H1 (cell line): ENCODE data around the gene FSCB. TPM values are rescaled to one million over a fixed set of nuclear protein-coding genes. Genes with fewer than 3 reads are reported as not detected.

Experiments used
- GABPA ChIP-seq: IDR thresholded peaks from 2 replicates; pipeline ENCODE4 v1.6.1; 2011; ENCODE audit warnings: mild to moderate bottlenecking, low read length, moderate library complexity, borderline replicate concordance; ENCODE audit not compliant: insufficient read depth
- HDAC6 ChIP-seq: IDR thresholded peaks from one replicate; pipeline ENCODE4 v1.7.1; 2012; ENCODE audit warnings: low read depth, mild to moderate bottlenecking, inconsistent platforms, low read length, moderate library complexity
- PHF8 ChIP-seq: fragments of 200-600 bp; sonication (generic); conservative IDR thresholded peaks from 2 replicates; pipeline ENCODE4 v1.7.1; 2012; ENCODE audit warnings: low read depth, mild to moderate bottlenecking, inconsistent platforms, low read length, moderate library complexity
- polyA plus RNA-seq, 7 experiments: library from polyadenylated mRNA; depleted of rRNA in 3 of 7; stranded (reverse) in 5 of 7; unstranded in 2 of 7; fragments of >200 nt in 5 of 7; fragments of 200-250 nt in 2 of 7; gene quantifications; 1 replicate in 5 of 7; 2 replicates in 1 of 7; 4 replicates in 1 of 7; pipeline versions ENCODE4 v1.2.1 to v1.2.3, GENCODE V29; 2011 to 2013; ENCODE audit warnings: missing spikeins in 2 of 7, mixed read lengths in 2 of 7
- total RNA-seq: library from RNA; stranded (reverse); fragmentation: NEBNext Ultra II Directional; extraction: Animal tissue kit (Norgen Biotek cat#: 25700); gene quantifications from 2 replicates; pipeline ENCODE4 v1.2.1, GENCODE V29; 2021
- TF ChIP-seq, protein P1 (sequence below): fragments of 300-600 bp; sonication (generic); IDR thresholded peaks from 2 replicates; pipeline ENCODE4 v1.7.1; 2012; ENCODE audit warnings: low read length, moderate library complexity, mild to moderate bottlenecking, inconsistent platforms; ENCODE audit not compliant: insufficient replicate concordance
- TF ChIP-seq, protein P2 (sequence below): IDR thresholded peaks from 2 replicates; pipeline ENCODE4 v1.6.1; 2012; ENCODE audit warnings: inconsistent platforms

Gene FSCB
- total and polyA plus RNA-seq, 2 of the 8 experiments (the other 6 are each of a cell fraction or from before 2014, with no cell fraction given) = not detected

DNA sequence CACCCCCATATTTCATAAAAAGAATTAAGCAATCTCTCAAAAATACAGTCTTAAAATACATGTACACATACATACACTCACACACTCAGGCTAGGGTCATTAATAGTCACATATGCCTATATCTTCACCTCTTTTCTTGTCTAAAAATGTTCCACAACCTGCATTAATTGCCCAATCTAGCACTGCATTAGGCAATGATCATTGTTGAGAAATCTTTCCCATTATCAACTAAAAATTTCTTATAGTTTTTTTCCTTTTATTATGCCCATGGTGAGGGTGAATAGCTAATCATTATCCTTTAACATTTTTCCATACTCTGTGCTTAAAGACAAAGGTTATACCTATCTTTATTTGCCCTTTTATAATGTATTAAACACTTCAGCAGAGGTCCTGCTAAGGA is 38.3 kb downstream of the FSCB start (continued):
- TF ChIP-seq, protein P1, sequence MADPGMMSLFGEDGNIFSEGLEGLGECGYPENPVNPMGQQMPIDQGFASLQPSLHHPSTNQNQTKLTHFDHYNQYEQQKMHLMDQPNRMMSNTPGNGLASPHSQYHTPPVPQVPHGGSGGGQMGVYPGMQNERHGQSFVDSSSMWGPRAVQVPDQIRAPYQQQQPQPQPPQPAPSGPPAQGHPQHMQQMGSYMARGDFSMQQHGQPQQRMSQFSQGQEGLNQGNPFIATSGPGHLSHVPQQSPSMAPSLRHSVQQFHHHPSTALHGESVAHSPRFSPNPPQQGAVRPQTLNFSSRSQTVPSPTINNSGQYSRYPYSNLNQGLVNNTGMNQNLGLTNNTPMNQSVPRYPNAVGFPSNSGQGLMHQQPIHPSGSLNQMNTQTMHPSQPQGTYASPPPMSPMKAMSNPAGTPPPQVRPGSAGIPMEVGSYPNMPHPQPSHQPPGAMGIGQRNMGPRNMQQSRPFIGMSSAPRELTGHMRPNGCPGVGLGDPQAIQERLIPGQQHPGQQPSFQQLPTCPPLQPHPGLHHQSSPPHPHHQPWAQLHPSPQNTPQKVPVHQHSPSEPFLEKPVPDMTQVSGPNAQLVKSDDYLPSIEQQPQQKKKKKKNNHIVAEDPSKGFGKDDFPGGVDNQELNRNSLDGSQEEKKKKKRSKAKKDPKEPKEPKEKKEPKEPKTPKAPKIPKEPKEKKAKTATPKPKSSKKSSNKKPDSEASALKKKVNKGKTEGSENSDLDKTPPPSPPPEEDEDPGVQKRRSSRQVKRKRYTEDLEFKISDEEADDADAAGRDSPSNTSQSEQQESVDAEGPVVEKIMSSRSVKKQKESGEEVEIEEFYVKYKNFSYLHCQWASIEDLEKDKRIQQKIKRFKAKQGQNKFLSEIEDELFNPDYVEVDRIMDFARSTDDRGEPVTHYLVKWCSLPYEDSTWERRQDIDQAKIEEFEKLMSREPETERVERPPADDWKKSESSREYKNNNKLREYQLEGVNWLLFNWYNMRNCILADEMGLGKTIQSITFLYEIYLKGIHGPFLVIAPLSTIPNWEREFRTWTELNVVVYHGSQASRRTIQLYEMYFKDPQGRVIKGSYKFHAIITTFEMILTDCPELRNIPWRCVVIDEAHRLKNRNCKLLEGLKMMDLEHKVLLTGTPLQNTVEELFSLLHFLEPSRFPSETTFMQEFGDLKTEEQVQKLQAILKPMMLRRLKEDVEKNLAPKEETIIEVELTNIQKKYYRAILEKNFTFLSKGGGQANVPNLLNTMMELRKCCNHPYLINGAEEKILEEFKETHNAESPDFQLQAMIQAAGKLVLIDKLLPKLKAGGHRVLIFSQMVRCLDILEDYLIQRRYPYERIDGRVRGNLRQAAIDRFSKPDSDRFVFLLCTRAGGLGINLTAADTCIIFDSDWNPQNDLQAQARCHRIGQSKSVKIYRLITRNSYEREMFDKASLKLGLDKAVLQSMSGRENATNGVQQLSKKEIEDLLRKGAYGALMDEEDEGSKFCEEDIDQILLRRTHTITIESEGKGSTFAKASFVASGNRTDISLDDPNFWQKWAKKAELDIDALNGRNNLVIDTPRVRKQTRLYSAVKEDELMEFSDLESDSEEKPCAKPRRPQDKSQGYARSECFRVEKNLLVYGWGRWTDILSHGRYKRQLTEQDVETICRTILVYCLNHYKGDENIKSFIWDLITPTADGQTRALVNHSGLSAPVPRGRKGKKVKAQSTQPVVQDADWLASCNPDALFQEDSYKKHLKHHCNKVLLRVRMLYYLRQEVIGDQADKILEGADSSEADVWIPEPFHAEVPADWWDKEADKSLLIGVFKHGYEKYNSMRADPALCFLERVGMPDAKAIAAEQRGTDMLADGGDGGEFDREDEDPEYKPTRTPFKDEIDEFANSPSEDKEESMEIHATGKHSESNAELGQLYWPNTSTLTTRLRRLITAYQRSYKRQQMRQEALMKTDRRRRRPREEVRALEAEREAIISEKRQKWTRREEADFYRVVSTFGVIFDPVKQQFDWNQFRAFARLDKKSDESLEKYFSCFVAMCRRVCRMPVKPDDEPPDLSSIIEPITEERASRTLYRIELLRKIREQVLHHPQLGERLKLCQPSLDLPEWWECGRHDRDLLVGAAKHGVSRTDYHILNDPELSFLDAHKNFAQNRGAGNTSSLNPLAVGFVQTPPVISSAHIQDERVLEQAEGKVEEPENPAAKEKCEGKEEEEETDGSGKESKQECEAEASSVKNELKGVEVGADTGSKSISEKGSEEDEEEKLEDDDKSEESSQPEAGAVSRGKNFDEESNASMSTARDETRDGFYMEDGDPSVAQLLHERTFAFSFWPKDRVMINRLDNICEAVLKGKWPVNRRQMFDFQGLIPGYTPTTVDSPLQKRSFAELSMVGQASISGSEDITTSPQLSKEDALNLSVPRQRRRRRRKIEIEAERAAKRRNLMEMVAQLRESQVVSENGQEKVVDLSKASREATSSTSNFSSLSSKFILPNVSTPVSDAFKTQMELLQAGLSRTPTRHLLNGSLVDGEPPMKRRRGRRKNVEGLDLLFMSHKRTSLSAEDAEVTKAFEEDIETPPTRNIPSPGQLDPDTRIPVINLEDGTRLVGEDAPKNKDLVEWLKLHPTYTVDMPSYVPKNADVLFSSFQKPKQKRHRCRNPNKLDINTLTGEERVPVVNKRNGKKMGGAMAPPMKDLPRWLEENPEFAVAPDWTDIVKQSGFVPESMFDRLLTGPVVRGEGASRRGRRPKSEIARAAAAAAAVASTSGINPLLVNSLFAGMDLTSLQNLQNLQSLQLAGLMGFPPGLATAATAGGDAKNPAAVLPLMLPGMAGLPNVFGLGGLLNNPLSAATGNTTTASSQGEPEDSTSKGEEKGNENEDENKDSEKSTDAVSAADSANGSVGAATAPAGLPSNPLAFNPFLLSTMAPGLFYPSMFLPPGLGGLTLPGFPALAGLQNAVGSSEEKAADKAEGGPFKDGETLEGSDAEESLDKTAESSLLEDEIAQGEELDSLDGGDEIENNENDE = no peak
- TF ChIP-seq PHF8 (no peak), GABPA (no peak), HDAC6 (no peak)
- TF ChIP-seq, protein P2, sequence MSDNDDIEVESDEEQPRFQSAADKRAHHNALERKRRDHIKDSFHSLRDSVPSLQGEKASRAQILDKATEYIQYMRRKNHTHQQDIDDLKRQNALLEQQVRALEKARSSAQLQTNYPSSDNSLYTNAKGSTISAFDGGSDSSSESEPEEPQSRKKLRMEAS = no peak
- TF ChIP-seq, all 59 proteins: peak for 0
